ENCODE results near the gene PLA2G2E.

The PLA2G2E gene

DNA sequence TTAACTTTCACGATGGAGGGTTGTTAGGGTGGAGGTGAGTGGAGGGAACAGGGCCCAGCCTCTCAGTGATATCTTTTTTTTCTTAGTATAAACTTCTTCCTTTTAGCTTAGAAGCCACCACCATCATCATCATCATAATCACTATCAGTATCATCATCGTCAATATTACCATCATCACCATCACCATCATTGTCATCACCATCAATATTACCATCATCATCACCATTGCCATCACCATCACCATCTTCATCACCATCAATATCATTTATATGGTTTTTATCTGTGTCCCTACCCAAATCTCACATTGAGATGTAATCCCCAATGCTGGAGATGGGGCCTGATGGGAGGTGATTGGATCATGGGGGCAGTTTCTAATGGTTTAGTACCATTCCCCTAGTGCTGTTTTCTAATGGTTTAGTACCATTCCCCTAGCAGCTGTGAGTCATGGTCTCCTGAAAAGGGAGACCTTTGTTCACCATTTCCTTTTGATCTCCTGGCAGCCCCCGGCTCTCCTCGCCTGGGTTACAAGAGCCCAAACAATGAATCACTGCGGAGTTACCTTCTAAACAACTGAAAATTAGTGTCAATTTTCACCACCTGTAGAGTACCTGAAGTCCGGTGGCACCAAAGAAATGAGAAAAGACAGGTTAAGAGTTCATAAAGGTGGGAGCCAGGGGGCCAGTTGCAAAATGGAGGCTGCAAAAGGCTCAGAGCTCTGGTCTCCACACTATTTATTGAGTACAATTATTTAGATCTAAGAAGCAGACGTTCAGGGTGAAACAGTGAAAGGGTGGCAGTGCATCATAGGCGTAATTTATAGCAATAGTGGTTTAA is 3.1 kb upstream of the PLA2G2E start:
- DNase-seq = no peak

DNA sequence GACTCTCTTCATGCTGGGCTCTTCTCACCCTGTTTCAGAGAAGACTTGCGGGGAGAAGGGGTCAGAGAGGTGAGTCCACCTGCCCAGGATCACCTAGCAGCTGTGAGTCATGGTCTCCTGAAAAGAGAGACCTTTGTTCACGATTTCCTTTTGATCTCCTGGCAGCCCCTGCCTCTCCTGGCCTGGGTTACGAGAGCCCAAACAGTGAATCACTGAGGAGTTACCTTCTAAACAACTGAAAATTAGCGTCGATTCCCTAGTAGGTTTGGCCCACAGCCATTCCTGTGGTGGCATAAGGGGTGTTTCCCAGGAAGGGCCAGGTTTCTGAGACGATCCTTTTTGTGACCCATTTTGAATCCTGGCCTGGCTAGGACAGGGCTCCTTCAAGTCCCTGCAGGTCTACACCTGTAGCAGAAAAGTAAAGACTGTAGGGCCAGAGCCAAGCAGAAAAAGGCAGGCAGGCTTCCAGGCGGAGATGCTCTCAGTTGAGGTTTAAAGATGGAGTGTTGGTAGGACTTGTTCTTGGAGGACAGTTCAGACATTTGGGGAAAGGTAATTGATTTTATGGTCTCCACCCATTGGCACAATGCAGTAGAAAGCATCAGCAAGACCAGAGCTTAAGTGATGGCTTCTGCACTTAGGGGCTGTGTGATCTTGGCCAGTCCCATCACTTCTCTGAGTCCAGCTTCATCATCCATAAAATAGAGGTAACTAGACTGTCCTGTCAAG is 2.1 kb upstream of the PLA2G2E start:
- DNase-seq = no peak

DNA sequence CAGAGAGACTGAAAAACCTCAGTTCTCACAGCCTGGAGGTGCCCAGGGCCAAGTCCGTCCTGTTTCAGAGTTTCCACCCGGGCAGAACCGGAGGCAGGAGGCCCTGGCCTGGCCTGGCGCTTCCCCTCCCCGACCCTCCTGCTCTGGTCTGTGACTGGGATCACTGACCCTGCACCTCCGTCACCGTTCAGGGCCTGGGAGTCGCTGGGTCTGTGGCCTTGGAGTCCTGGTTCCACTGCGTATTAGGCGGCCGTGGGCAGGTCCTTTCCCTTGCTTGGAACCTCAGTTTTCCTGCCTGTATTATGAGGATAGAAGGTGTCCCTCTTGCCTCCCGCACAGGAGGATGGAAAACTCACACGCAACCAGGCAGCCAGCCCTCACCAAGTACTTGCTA is 533 bp upstream of the PLA2G2E start:
- DNase-seq = no peak

DNA sequence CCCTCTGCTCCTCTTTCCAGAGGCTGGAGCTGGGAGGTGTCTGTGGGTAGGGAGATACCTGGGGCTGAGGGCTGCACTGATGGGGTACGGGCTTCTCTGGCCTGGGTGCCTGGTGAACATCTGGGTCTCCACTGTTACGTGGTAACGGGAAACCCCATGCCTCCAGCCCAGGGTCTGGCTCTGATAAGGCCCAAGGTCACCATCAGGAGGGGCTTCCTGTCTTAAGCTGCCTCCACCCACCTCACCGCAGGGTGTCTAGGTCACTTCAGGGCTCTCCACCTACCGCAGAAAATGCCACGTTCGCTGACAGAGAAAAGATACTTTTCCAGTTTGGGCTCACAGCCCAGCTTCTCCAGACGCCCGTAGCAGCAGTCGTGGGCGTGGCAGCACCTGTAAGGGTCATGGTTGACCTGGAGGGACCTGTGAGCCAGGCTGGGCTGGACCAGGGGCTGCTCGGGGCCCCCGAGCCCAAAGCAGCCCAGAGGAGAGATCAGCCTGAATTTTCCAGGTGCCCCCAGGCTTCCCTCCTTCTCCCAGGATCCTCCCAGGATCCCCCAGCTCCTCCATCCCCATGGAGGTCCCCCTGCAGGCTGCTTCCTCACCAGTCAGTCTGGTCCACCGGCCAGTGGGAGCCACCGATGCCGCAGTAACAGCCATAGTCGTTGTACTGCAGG is 1.3 kb downstream of the PLA2G2E start:
- no peak for DNase-seq

DNA sequence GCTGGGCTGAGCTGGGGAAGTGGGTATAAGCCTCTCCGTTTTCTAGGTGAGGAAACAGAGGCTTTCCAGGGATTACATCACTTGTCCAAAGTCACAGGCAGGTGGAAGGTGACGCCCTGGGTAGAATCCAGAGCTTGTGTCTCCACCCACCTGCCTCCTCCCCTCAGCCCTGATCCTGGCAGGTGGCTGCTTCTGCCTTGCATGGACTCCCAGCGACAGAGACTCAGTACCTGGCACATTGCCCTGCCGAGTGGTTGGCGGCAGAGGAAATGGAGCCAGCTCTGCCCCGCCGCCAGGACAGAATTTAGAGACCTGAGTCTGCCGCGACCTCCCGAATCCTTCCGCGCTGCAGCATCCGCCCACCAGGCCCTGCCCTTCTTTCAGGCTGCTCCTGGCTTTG is 2.1 kb downstream of the PLA2G2E start:
- DNase-seq = no peak

DNA sequence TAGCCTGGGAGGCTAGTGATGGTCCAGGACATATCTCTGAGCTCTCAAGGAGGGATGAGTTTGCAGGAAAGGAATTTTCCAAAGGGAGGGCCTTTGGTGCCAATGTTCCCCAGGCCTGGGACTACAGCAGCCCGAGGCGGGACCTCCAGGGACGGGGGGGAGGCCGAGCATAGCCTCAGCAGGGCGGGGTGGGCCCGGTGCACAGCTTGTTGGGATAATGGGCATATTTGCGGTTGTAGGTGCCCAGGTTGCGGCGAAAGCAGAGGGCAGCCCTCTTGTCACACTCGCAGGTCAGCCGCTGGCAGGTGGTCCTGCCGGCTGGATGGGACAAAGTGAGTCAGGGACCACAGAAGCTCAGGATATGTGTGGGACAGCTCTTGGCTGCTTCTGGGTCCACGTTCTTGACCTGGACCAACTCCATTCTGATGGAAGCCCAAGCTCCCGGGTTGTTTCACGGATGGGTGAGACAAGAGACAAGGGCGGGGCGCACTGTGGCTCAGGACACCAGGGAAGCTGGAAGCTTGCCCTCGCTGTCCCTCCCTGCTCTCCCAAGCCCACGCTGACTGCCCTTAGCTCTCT is 3.2 kb downstream of the PLA2G2E start:
- DNase-seq = no peak

DNA sequence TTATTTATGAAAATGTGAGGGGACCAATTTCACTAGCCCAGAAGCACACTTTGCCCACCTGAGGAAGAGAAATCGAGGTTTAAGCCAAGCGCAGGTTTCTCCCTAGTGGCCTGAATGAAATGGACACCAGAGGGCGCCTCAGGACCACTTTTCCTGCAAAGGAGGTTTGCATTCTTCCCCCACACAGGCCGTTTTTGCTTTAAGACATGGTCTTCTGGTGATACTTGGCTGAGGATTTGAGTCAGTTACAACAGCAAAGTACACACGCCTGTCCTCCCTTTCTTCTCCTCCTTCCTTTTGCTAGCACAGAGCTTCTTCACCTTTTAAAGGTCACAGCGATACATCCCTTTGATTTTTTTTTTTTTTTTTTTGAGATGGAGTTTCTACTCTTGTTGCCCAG is 5.4 kb downstream of the PLA2G2E start:
- peak; percentile 69 for DNase-seq

DNA sequence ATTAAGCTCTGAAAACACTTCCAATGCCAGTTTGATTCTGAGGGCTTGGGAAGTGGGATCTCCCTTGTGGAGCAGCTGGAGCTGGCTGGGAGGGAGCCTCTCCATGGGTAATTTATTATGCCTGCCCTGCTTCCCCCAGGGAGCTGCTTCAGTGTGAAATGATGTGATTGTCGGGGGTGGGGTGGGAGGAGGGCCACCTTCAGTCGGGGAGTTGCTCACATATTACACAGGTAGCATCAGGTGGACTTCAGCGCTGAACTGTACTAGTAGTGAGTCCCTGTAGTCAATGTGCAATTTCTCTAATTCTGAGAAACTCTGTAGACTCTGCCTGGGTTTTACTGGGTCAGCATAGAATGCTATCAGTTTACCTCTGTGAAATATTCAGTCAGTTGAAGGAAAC is 12.8 kb downstream of the PLA2G2E start:
- DNase-seq = no peak

DNA sequence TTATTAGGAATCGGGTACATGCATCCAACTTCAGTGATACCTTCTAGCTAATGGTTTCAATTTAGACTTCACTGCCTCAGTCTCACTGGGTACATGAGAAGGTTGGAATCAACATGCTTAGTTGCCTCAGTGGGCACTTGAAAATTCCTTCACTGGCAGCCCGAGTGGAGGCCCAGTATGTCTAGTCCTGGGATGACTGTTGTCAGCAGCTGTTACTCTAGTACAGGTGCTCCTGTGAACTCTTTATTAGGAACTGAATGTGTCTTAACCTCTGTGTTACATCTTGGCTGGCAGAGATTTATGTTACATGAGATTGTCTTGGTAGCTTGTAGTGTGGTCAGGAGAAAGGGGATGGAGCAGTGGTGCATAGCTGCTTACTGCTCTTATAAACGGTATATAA is 13.4 kb downstream of the PLA2G2E start:
- DNase-seq = no peak

DNA sequence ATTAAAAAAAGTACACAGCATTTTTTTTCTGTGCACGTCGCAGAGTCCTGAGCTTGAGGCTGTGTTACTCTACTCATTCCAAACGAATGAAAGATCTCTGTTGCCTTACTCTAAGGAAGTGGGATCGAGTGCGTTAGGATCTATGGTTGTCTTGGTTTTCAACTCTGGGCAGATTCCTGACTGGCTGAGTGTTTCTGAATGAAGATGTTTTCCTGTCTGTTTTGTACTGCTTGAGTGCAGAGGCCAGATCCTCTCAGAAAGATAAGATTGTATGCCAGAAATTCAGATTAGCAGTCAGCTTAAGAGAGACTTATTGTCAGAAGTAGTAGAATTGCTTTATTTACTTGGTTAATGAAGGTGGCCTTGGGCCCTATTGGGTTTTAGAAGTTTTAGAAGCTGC is 14.0 kb downstream of the PLA2G2E start:
- no peak for DNase-seq

DNA sequence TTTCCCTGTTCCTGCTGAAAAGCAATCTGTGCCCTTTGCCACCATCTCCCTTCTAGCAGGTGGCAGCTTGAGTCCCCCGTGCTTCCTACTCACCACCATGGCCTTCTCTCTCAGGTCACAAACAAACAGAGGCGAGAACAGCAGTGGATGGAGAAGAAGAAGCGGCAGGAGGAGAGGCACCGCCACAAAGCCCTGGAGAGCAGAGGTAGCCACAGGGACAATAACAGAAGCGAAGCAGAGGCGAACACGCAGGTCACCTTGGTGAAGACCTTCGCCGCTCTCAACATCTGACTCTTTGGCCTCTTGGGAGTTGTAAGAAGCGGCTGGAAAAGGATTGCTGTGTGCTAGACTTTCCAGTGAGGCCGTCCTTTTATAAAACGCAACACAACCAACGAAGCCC is 16.0 kb downstream of the PLA2G2E start:
- DNase-seq = no peak

DNA sequence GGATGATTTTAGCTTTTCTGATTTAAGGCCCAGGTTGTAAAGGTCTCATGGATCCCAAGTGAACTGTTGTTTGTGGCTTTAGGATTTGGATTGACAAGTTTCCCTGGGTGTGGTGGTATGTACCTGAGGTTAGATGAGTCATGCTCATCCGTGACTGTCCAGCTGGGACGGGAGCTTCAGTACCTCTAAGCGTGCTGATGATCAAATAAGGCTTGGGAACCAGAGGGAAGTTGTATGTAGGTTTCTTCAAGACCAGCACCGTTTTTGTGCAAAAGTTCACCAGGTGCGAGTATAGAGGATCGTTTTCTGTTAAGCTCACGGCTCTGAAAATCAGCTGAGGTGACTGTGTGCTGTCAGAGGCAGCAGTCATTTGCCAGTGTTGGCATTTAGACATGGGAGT is 19.8 kb downstream of the PLA2G2E start:
- DNase-seq = no peak

DNA sequence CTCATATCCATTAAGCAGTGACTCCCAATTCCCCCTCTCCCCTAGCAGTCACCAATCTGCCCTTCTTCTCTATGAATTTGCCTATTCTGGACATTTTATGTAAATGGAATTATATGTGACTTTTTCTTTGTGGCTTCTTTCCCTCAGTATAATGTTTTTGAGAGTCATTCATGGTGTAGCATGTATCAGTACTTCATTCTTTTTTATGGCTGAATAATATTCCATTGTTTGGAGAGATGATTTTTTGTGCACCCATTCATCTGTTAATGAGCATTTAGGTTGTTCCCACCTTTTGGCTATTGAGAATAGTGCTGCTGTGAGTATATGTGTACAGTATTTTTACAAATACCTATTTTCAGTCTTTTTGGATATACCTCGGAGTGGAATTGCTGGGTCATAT is 21.8 kb downstream of the PLA2G2E start:
- no peak for DNase-seq

DNA sequence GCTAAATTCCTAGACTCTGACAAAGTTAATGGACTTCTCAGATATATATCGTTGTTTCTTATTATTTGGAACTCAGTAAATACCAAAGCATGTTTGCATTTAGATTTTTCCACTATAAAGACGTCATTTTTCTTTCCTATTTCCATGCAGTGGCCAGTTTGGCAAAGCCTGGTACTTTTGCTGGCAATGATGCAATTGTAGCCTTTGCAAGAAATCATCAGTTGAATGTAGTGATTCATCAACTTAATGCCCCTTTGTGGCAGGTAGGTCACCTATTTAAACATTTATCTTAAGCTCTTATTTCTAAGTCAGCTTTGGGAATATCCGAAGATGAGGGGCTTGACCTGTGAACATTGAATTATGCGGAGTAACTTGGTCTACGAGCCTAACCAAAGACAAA is 29.2 kb downstream of the PLA2G2E start:
- no peak for DNase-seq

DNA sequence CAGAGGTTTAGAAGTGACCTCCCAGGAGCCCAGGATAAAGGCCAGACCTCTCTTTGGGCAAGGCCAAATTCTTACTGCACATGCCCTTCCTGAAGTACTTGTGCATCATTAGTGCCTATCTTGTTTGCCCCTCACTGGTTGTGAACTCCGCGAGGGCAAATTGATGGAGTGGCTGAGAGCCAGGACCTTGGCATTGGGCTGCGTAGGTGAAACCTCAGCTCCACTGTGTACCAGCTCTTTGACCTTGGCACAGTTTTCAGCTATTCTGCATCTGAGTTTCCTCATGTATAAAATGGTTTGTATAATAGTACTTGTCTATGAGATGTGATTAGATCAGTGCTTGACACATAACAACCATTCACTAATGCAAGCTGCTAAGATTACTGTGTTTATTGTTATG is 29.7 kb downstream of the PLA2G2E start:
- DNase-seq = no peak

DNA sequence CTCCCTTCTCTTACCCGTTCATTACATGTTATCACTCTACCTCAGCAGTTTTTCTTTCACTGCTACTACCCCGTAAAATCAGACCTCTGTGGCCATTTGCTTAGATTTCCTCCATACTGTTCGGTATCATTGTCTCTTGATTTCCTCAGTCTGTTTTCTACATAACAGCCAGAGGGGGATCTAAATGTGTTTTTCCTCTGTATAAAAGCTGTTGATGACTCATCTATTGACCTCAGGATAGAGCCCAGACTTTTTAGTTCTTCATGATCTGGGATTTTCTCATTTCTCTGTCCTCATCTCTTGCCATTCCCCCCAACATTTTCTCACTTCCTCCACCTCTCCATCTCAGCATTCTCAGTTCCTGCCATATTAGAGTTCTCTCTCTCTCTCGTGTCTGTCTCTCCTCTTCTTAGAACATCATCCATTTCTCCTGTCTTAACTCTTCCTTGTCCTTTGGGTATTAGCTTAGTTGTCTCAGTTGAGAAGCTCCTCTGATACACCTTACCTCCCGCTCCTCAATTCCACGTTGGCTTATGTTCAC is 30.7 kb downstream of the PLA2G2E start:
- no peak for DNase-seq

DNA sequence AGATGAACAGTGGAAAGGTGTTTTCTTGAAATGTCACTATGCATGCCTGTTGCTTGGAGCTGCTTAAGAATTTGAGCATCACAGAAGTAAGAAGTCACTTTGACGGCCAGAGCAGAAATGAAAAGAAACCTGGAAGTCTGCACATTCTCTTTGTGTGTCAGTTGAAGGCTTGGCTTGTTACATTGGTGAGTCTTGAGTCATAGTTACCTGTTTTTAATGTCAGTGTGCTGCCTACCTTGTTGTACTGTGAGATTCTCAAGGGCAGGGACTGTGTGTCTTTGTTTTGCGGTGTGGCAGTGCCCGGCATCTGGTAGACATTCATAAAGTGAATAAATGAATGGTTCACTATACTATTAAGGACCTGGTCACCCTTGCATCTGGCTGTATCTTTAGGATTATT is 31.3 kb downstream of the PLA2G2E start:
- no peak for DNase-seq

DNA sequence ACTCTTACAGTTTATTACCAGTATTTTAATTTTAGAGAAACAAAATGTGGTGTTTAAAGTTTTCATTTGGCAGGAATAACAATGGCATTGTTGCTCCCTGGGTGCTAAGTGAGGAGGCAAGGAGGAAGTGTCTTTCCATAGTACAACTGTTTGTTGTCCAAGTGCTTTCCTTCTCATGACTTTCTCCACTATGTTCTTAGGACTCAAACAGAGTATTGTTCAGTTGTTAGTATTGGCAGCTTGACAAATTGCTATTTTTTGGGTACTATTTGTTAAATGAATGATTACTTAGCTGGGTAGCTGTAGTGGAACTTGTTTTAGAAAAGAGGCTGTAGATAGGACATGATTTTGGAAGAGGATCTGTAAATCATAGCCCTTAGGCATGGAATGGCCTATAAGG is 33.8 kb downstream of the PLA2G2E start:
- DNase-seq = no peak

DNA sequence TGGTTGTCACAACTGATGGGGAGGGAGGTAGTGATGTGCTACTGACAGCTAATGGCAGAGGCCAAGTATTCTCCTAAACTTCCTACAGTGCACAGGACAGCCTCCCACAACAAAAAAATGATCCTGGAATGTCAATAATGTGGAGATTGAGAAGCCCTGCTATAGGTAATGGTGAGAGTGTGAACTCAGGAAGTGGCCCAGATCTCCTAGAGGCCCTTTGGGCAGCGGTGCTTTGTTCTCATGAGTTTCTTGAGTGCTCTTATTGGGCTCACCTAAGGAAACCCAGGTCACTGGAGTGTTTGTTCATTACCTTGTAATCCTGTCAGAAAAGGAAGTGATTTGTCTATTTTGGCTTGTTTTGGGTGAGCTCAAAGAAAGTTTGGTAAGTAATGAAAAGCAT is 35.3 kb downstream of the PLA2G2E start:
- no peak for DNase-seq

DNA sequence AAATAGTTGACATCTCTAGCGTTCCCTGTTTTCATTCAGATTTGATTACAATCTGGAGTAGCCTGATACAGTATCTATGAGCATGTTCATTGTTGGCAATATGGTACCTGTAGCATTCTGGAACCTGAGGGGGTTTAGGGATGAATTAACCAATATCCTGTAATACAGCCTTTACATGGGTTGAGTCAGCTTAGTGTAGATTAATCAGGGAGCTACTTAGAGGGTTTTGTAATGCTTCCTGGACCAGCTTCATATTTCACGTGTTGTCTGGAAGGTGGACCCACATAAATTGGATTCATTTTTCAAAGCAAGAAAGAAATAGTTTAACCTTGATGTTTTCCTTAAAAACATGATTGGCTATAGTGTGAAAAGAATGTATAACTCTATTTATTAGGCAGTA is 37.6 kb downstream of the PLA2G2E start:
- no peak for DNase-seq

DNA sequence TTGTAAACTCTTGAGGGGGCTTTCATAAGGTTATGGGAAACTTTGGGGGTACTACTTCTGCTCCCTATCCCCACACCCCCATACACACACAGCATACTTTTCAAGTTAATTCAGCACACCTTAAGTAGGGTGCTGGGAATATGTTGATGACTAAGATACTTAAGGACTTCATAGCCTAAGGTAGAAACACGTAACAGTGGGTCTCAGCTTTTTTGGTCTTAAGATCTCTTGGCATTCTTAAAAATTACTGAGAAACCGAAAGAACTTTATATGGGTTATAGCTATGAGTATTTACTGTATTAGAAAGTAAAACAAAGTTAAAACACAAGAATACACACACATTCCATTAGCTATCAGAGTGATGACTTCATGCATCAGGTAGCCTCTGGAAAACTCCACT is 39.1 kb downstream of the PLA2G2E start:
- DNase-seq = no peak

DNA sequence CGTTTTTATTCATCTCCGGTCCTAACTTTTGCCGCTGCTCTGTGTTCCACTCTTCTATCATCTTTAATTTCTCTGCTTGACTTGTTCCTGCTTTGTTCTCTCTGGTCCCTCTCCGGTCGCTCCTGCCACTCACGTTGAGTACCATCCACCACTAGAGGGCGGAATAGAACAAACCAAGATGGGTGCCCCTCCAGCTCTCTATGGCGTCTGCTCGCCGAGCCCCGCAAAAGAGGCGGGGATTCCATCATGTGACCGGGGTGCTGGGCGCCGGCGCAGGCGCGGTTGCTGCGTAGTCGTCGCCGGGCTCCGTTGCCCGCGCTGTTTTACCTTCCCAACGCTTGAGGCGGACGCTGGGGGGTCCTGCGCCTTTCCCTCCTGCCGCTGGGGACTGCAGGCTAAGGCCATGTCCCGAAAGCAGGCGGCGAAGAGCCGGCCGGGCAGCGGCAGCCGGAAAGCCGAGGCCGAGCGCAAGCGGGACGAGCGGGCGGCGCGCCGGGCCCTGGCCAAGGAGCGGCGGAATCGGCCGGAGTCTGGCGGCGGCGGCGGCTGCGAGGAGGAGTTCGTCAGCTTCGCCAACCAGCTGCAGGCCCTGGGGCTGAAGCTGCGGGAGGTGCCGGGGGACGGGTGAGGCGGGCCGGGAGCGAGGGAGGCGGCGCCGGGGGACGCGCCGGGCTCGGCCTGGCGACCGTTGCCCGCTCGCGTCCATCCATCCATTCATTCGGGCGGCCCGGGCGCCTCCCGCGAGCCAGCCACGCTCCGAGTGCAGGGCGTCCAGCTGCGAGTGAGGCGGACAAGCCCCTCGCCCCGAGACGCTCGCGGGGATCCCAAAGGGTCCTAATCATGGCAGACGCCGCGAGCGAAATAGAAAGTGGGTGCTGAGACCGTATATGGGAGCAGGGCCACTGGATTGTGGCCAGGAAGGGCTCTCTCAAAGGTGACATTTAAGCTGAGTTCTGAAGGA is 41.0 kb downstream of the PLA2G2E start, which contains the start of gene OTUD3:
TSS of gene OTUD3 (plus strand) at position 285 of the 961 bp plus-strand sequence. CDS start at position 404, 119 bp downstream.
- peak; percentile 92 for DNase-seq
